Camera-type eye (tissue), 1 donor: ENCODE data around the gene SUSD4. TPM values are rescaled to one million over a fixed set of nuclear protein-coding genes. Genes with fewer than 3 reads are reported as not detected.

Source experiments
- total RNA-seq: library from RNA; depleted of rRNA; stranded (reverse); fragments of >200 nt; gene quantifications from one replicate; pipeline ENCODE4 v1.2.3, GENCODE V29; 2014

The SUSD4 gene
- 12.1 TPM for total RNA-seq

GRCh38 chr1:223363856-223364684 lies at the start of gene SUSD4:
Gene SUSD4, minus strand, starts transcription at chr1:223364176. Its CDS starts 751 bp downstream, at chr1:223363425.

GRCh38 chr1:223393275-223394214 lies 29.6 kb upstream of the SUSD4 start, which contains the start of gene CCDC185:
Gene CCDC185, plus strand, starts transcription at chr1:223393415. Its CDS starts 61 bp downstream, at chr1:223393476.

Other genes with a start within 250 kb of the SUSD4 start
- 4.9 TPM for gene TLR5, start 220.9 kb downstream of the SUSD4 start, total RNA-seq
- not detected for gene CCDC185, start 29.2 kb upstream of the SUSD4 start, total RNA-seq